AG09319 (cell line): ENCODE data around the gene MUCL3.

ENCODE experiments used
- DNase-seq: peaks from one replicate; pipeline ENCODE4 v3.0.0-alpha.2; 2010; ENCODE audit warnings: low read depth; ENCODE audit errors: extremely low read depth
- TF ChIP-seq, protein P1 (sequence below): IDR thresholded peaks from 2 replicates; pipeline ENCODE4 v1.5.1; 2011; ENCODE audit warnings: low read depth, mild to moderate bottlenecking, inconsistent platforms, low read length, moderate library complexity

MUCL3 gene

GRCh38 chr6:30948811-30949210 lies 8.0 kb downstream of the MUCL3 start:
- TF ChIP-seq, protein P1, sequence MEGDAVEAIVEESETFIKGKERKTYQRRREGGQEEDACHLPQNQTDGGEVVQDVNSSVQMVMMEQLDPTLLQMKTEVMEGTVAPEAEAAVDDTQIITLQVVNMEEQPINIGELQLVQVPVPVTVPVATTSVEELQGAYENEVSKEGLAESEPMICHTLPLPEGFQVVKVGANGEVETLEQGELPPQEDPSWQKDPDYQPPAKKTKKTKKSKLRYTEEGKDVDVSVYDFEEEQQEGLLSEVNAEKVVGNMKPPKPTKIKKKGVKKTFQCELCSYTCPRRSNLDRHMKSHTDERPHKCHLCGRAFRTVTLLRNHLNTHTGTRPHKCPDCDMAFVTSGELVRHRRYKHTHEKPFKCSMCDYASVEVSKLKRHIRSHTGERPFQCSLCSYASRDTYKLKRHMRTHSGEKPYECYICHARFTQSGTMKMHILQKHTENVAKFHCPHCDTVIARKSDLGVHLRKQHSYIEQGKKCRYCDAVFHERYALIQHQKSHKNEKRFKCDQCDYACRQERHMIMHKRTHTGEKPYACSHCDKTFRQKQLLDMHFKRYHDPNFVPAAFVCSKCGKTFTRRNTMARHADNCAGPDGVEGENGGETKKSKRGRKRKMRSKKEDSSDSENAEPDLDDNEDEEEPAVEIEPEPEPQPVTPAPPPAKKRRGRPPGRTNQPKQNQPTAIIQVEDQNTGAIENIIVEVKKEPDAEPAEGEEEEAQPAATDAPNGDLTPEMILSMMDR, result no peak
- no peak for DNase-seq

DNA sequence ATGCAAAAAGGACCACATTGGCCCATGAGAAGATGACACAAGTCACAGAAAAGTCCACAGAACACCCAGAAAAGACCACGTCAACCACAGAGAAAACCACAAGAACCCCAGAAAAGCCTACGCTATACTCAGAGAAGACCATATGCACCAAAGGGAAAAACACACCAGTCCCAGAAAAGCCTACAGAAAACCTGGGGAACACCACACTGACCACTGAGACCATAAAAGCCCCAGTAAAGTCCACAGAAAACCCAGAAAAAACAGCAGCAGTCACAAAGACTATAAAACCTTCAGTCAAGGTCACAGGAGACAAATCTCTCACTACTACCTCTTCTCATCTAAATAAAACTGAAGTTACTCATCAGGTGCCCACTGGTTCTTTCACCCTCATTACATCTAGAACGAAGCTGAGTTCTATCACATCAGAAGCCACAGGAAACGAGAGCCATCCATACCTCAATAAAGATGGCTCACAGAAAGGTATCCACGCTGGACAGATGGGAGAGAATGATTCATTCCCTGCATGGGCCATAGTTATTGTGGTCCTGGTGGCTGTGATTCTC lies 11.2 kb downstream of the MUCL3 start:
- TF ChIP-seq, protein P1, result no peak
- no peak for DNase-seq

- DNase-seq, result no peak
- TF ChIP-seq, protein P1, result no peak
Measured at GRCh38 chr6:30954631-30955366, 14.0 kb downstream of the MUCL3 start.

DNA sequence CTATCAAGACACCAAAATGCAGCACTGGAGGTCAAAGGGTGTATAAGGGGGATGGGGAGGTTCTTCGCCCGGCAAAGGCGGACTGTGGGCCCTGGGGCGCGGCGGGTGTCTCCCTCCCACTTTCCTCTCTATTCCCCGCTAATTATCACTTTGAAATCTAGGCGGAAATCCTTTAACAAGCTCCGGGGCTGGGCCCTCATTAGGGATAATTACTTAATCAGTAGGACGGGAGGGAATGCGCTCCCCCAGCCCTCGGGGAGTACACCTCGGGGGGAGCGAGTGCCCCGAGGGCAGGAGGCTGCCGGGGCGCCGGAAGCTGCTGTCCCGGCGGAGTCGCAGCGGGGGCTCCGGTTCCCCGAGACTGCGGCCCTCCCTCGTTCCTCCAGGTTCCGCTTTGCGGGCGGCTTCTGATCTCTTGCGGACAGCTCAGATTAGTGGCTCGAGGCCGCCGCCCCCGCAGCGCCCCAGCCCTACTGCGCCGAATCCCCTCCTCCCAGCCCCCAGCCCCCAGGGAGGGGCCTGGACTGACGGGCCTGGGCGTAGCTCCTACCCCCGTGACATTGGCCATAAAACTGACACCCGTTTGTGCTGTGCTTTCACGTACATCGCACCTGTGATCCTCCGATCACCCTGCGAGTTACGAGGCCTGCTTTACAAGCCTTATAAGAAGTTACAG lies 14.7 kb downstream of the MUCL3 start:
- TF ChIP-seq, protein P1, result no peak

GRCh38 chr6:30957716-30958115 lies 16.9 kb downstream of the MUCL3 start:
- TF ChIP-seq, protein P1, result no peak
- no peak for DNase-seq

More for the DNA sequence above, 14.7 kb downstream of the MUCL3 start:
- DNase-seq, result no peak

- TF ChIP-seq, protein P1, result no peak
- no peak for DNase-seq
Measured at GRCh38 chr6:30960907-30961673, 20.3 kb downstream of the MUCL3 start.
